A549 (cell line): ENCODE measurements around the gene TAF3.

Experiments used
- EHF ChIP-seq: fragments of 250-450 bp; sonication (Bioruptor Pico); IDR thresholded peaks from 2 replicates; pipeline ENCODE4 v1.5.0; 2020; ENCODE audit warnings: mild to moderate bottlenecking
- POLR2A ChIP-seq: IDR thresholded peaks from 2 replicates; pipeline ENCODE4 v1.6.1; 2012; ENCODE audit warnings: mild to moderate bottlenecking, low read length
- RNF2 ChIP-seq: fragments of 200-600 bp; sonication (generic); IDR thresholded peaks from 2 replicates; pipeline ENCODE4 v1.6.1; 2016; ENCODE audit warnings: low read depth, mild to moderate bottlenecking, antibody characterized with exemption, moderate library complexity, borderline replicate concordance

DNA sequence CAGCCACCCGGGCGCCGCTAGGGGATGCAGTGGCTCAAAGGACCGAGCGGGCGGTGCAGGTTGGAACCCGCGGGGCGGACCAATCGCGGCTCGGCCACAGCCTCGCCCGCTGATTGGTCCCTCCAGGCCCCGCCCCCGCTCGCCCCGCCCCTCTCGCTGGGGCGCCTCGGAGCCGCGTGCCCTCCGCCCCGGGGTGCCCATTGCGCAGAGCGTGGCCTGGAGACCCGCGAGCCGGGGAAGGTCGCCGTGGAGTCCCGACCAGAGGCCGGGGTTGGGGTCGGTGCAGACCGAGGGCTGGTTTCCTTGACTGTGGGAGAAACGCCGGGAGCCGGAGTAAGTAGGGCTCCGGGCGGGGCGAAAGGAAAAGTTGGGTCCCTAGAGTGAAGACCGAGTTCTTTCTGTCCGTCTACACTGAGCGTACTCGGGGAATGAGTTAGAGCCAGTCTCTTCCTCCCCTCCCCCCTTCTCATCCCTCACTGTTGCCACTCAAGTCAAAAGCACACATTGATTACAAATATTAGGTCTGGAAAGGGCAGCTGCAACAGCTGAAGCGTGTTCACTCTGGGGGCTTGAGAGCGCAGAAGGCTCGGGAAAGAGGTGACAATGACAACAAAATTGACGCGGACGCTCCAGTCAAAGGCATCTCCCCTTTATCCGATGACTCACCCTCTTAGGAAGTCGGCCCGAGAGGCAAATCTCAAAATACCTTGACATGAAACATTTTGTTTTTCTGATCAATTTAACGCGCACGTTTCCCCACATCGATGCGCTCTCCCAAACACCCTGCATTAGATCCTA lies 235.3 kb downstream of the TAF3 start:
- peak; percentile 80; the same call in 1 of the 2 replicates for TF ChIP-seq RNF2
- TF ChIP-seq POLR2A, result peak; percentile 72
- TF ChIP-seq EHF (CRISPR knock-in tag), result no peak
